NCI-H2171 (cell line): ENCODE measurements around the gene HOXB9.

Experiments used
- DNase-seq: peaks from one replicate; lab custom pipeline; 2025; lab: John Stamatoyannopoulos, UW

Gene HOXB9

DNA sequence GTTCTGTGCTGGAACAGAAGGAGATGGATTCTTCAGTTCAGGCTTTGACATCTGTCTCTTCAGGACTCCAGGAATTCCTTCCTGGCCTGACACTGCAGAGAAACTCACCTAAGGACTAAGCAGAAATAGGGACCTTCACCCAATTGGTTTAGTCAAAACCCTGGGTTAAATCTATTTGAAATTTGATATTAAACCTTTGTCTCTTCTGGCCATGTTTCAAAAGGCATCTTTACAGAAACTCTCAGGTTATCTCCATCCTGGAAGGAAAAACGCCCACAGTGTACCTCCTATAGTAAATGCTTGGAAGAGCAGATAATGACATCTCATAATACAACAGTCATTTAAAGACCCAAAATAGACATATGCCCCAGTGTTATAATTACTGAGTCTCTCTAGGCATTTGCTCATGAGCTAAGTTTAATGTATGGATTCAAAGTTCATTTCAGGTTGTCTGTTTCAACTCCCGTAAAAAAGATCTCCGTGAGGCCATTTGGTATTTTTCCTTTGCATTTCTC lies 42.4 kb downstream of the HOXB9 start:
- no peak for DNase-seq

DNA sequence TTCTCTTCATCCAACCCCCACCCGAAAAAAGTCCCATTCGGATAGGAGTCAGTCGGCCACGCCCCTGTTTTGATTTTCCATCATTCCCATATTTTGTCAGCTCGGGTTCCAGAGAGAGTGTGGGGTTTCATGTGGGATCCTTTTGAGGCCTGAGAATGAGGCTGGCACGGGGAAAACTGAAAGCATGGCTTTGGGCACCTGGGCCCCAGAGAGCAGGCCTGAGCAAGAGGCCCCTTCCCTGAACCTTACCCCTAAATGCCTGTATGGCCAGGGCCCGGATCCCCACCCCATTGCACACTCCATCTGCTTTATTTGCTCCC lies 43.4 kb downstream of the HOXB9 start:
- no peak for DNase-seq

DNA sequence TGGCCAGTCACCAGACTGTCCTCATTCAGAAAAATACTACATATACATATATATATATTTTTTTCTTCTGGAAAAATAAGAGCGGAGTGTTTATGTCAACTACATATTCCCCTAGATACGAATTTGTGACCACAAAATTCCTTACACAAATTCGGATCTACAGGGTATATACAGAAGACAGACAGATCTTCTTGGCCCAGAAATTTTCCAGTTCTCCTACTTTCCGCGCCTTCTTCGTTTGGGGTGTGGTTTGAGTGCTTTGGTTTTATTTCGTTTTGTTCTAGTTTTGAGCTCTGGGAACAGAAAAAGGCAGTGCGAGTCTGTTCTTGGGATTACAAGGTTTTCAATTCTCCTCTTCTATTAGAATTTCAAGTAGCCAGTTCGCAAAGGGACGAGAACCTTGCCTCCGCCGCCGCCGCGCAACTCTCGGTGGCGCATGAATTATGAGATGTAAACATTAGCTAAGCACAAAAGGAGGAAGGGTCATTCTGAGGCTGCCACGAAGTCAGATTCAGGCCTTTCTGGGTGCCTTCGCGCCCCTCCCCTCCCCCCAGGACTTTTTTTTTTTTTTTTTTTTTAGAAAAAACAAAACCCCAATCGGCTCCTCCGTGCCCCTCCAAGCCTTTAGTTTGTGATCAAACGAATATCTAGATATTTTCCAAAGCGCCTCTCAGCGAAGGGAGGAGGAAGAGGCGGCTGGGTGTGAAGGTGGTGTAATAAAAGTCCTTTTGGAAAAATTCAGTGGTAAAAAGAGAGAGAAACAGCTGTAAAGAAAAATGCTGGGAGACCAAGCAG lies 46.2 kb downstream of the HOXB9 start:
- DNase-seq: no peak

DNA sequence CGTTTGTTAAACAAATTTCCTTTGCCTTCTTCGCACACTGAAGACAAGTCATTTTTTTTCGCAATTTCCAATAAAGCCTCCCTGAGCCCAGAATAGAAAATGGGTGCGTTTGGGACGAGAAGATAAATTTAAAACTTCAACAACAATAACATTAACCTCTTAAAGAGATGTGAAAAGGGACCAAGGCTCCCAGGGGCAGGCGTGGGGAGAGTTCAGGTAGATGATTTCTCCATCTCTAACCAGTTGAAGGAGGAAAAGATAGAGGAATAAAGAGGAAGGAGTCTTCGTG lies 46.7 kb downstream of the HOXB9 start:
- no peak for DNase-seq

DNA sequence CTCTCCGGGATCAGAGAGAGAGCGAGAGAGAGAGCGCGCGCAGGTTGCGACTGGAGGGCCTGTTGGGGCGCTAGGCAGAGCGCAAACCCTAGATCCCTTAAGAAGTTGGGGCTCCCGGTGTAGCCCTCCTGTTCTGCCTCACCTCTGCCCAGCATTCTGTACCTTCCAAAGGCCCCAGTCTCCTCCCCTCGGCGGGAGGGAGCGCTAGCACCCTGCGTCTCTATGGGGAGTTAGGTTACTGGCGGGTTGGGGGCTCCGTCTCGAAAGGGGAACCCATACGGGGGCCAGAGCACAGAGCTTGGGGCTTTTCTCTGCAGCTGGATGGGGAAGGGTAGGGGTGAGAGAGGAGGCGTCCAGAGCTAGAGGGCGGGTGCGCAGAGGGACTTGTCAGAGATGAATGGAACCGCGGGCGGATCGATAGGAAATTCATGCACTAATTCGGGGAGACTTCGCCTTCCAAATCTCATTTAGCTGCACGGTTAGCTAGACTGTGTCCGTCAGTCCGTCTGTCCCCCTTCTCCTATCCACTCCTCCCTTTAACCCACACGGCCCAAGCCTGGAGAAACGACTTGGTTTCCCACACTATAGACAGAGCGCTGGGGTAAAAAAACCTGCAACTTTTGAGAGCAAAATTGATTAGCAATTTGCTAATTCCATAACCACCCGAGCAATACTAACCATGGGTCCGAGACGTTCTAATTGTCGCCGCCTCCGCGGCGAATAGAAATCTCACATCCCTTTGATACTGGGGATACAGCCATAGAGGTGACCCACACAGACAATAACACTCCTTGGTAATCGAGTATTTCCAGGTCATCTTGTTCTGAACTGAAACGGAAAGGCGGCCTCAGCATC lies 47.3 kb downstream of the HOXB9 start:
- DNase-seq: no peak

DNA sequence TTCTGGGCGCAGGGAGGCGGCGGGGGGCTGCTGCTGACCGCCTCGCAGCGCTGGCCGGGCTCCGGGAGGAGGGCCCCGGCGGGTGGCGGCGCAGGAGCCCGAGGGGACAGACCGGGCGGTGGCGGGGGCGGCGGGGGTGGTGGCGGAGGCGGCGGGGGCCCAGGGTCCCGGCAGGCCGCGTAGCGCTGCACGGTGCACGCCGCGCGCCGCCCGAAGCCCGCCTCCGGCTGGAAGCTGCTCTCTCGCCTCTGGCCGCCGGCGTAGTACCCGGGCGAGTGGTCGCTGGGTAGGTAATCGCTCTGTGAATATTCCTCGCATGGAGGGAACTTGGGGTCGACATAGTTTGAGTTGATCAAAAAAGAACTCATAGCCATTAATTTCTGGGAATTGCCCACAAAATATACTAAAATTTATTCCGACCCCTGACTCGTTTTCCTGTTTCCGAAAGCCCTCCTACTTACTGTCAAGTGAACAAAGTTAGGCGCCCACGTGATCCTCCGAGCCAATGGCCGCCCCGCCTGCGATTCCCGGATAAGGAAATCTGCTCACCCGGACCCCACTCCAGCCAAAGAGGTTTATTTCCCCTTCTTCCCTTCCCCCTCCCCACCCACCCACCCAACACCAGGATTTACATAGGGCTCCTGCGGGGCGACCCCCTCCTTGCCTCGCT lies 48.1 kb downstream of the HOXB9 start, which contains the start of gene HOXB4:
Gene HOXB4 (minus strand): TSS at position 405 of the 670 bp plus-strand sequence. CDS start 31 bp downstream, at position 374.
- no peak for DNase-seq

DNA sequence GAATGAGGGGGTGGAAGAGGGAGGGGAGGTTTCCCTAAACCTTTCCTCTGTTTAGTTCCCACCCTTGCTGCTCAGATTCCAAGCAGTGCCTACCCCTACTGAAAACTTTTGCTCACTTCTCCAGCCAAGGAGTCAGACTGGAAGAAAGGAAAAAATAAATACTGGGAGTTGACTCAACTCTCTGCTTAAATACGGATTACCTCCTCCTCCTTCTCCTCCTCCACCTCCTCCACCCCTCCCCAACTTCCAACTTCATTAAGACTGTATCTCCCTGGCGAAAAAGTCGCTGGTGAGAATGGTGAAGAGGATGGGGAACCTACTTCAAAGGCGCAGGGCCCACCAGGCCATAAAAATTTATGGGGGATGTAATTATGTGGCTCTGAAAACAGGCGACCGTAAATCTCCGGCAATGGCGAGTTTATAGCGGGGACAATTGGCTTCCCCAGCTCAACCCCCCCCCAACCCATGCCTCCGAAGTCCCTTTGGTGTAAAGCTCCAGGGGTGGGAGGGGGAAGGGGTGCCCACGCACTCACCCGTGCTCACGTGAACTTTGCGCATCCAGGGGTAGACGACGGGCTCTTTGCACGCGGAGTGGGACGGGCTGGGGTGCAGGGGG lies 48.7 kb downstream of the HOXB9 start:
- no peak for DNase-seq

DNA sequence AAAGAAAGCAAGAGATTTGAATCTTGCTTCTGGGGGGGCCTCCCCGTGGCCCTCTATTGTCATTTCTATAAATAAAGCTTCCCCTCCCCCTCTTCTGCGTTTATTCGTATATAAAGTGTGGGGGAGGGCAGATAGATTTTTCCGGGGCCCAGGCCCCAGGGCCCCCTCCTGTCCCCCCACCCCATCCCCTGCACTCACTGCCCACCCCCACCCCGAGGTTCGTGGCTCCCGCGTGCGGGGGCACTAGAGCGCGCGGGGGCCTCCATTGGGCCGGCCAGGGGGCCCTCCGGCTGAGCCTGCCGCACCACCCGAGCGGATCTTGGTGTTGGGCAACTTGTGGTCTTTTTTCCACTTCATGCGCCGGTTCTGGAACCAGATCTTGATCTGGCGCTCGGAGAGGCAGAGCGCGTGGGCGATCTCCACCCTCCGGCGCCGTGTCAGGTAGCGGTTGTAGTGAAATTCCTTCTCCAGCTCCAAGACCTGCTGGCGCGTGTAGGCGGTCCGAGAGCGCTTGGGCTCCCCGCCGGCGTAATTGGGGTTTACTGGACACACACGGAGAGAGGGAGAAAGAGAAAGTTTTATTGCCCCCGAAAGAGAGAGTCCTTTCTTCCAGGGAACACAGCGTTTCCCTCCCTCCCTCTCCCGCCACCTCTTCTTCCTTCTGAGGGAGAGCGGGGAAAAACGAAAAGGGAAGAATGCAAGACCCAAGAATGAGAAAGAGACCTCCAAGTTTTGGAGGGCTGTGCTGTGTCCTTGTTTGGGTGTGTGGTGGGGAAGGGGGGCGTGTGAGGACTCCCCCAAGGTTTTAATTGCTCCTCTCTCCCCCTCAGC lies 49.5 kb downstream of the HOXB9 start:
- no peak for DNase-seq

DNA sequence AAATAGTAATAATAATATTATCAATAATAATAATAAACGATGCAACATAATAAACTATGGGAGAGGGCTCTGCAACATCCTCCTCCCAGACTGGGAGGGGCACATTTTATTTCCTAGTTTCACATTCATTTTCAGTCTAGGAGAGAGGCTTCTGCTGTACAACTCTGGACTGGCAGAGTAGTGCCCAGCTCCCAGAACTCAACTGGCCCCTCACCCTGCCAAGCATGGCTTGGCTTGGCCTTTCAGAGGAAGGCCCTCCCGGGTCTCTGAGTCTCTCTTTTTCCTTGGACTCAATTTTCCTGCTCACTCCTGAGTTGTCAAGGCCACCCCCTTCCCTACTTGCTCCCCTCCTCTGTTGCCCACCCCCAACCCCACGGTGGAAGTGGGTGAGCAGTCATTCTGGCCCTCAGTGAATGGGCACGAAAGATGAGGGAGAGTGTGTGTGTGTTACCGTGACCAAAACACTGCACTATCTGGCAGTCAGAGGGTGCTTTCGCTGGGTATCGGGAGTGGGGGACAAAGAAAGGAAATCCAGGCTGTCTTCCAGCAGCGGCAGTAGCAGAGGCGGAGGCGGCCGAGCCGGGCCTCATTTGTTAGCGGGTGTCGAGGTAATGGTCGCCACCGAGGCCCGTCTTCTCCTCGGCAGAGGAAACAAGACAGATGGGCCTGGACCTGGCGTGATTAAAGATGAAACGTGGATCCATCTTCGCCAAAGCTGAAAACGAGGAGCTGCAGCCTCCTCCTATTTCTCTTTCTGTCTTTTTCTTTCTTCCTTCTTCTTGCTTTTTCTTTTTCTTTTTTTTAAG lies 50.3 kb downstream of the HOXB9 start:
- DNase-seq: no peak

DNA sequence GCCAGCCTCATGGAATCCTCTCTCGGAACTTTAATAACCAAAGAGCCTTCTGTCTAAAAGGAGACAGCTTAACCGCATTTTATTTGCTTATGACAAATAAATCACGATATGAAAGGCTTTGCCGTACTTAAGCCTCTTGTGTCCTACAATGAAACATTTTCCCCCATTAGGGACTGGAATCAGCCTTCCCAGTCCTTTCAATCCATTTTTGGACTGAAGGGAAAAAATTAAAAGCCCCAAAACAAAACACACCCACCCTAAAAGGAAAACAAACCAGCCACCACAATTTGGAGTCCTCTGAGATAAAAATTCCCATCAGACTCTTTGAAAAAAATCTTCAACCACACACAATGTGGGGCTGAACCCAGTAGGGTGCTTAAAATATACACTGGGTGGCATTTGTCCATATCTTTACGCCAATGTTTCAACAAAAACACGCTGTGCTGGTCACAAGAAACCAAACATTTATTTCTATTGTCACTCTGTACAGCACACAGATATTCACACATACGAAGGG lies 51.0 kb downstream of the HOXB9 start:
- no peak for DNase-seq

DNA sequence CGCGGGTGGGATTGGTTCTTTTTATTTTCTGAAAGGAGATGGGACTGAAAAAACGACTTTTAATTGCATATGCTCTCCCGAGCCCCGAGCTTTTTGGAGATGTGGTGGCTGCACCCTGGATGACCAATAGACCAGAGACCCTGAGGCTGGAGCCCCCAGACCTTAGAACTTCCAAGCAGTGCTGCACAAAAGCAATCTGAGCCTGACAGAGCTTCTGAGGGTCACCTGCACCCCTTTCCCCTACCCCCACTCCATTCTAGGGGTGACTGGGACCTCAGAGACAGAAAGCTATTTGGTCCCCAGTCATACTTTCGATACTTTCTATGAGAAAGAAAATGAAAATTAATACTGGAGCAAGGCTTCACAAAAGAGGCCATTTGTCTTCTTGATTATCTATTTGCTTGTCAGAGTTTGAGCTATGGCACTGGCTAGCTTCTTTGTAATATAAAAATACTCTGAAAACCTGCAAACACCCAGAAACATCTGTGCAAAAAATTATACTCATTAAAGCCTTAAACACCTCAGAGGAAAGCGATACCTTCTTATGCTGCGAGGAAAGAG lies 51.6 kb downstream of the HOXB9 start:
- no peak for DNase-seq

DNA sequence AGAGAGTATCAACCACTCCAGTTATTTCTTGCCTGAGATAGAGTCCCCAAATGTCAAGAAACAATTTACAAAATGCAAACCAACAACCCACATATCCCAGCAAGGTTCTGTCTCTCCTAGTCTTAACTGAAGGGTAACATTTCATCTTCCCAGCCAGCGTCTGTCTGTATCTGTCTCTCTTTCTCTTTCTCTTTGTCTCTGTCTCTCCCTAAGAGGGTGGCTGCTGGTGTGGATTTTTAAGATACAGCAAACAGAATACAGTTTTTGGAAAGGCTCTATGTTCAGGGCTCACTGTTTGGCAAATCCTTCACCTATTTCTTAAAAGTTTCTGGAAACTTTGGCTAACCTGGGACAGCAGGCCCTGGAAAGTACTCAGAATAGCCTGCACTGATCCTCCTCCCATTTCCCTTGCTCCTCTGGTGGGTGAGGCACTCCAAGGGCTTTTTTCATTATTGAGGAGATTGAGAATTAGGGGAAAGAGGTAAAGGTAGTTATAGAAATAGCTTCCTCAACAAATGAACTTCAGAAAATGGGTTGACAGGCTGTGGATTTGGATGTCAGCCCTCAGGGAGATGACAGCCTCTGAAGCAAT lies 54.2 kb downstream of the HOXB9 start:
- DNase-seq: no peak
